ENCODE data around the gene DCUN1D2. TPM values are rescaled to one million over a fixed set of nuclear protein-coding genes. Genes with fewer than 3 reads are reported as not detected.

The DCUN1D2 gene
- polyA plus RNA-seq, 1 experiment = 11.0 TPM

GRCh38 chr13:113491982-113492381 is 1.5 kb upstream of the DCUN1D2 start:
- ChIA-PET CTCF (no interaction called here), POLR2A (no interaction called here)
- Histone ChIP-seq H3K4me3 (ENCODE audit: low read depth, low read length) (peak overlapping the region; percentile 78), H3K27ac (ENCODE audit: low read depth, low read length) (no peak overlapping the region), H3K27me3 (ENCODE audit: control insufficient read depth, insufficient read depth, low read length) (no peaks in the 10 kb centered on the region), H3K9me3 (ENCODE audit: control insufficient read depth, insufficient read depth, low read length) (no peaks in the 10 kb centered on the region; the same call in 1 of the 2 replicates)
- TF ChIP-seq CTCF (IDR thresholded peaks at IDR 0.05; ENCODE audit: low read depth, low read length) = no peak
- DNase-seq (ENCODE audit: low read depth, low spot score) = no peak

GRCh38 chr13:113491418-113491883 is 940 bp upstream of the DCUN1D2 start:
- no peak for TF ChIP-seq CTCF (IDR thresholded peaks at IDR 0.05; ENCODE audit: low read depth, low read length)
- ChIA-PET CTCF (no interaction called here), POLR2A (no interaction called here)
- Histone ChIP-seq H3K9me3 (ENCODE audit: control insufficient read depth, insufficient read depth, low read length) (no peaks in the 10 kb centered on the region; the same call in 1 of the 2 replicates), H3K4me3 (ENCODE audit: low read depth, low read length) (peak overlapping the region; percentile 78), H3K27ac (ENCODE audit: low read depth, low read length) (peak overlapping the region; percentile 61), H3K27me3 (ENCODE audit: control insufficient read depth, insufficient read depth, low read length) (no peaks in the 10 kb centered on the region)
- no peak for DNase-seq (ENCODE audit: low read depth, low spot score)

GRCh38 chr13:113489549-113490495 is 689 bp downstream of the DCUN1D2 start:
- POLR2A ChIA-PET = interaction anchor here (2.2 kb wide), 1 partner anchor 16 kb away, joined by 5 read pairs; no protein-coding TSS in a partner anchor
- no peaks in the 10 kb centered on the region; the same call in 1 of the 2 replicates for H3K9me3 ChIP-seq (ENCODE audit: control insufficient read depth, insufficient read depth, low read length)
- DNase-seq (ENCODE audit: low read depth, low spot score) = no peak
- H3K4me3 ChIP-seq (ENCODE audit: low read depth, low read length) = peak overlapping the region; percentile 63
- CTCF ChIA-PET = interaction anchor here (1.1 to 2.3 kb wide), 3 partner anchors 24 to 72 kb away, joined by 4 to 8 read pairs (median 7); no protein-coding TSS in a partner anchor
- H3K27ac ChIP-seq (ENCODE audit: low read depth, low read length) = peak overlapping the region; percentile 65
- TF ChIP-seq CTCF (IDR thresholded peaks at IDR 0.05; ENCODE audit: low read depth, low read length) = no peak
- no peaks in the 10 kb centered on the region for H3K27me3 ChIP-seq (ENCODE audit: control insufficient read depth, insufficient read depth, low read length)

GRCh38 chr13:113489171-113489548 is 1.4 kb downstream of the DCUN1D2 start:
- Histone ChIP-seq H3K27me3 (ENCODE audit: control insufficient read depth, insufficient read depth, low read length) (no peaks in the 10 kb centered on the region), H3K4me3 (ENCODE audit: low read depth, low read length) (peak overlapping the region; percentile 63), H3K27ac (ENCODE audit: low read depth, low read length) (peak overlapping the region; percentile 65), H3K9me3 (ENCODE audit: control insufficient read depth, insufficient read depth, low read length) (no peaks in the 10 kb centered on the region; the same call in 1 of the 2 replicates)
- POLR2A ChIA-PET = interaction anchor here (2.2 kb wide), 1 partner anchor 15 kb away, joined by 5 read pairs; no protein-coding TSS in a partner anchor
- no peak for DNase-seq (ENCODE audit: low read depth, low spot score)
- CTCF ChIA-PET = interaction anchor here (1.1 to 2.3 kb wide), 3 partner anchors 23 to 73 kb away, joined by 4 to 8 read pairs (median 7); no protein-coding TSS in a partner anchor
- TF ChIP-seq CTCF (IDR thresholded peaks at IDR 0.05; ENCODE audit: low read depth, low read length) = no peak

GRCh38 chr13:113488283-113488682 is 2.2 kb downstream of the DCUN1D2 start:
- Histone ChIP-seq H3K9me3 (ENCODE audit: control insufficient read depth, insufficient read depth, low read length) (no peaks in the 10 kb centered on the region; the same call in 1 of the 2 replicates), H3K27me3 (ENCODE audit: control insufficient read depth, insufficient read depth, low read length) (no peaks in the 10 kb centered on the region), H3K4me3 (ENCODE audit: low read depth, low read length) (no peak overlapping the region), H3K27ac (ENCODE audit: low read depth, low read length) (no peak overlapping the region)
- CTCF ChIA-PET = interaction anchor here (0.9 to 2.3 kb wide), 2 partner anchors 30 to 74 kb away, joined by 6 to 8 read pairs; no protein-coding TSS in a partner anchor
- POLR2A ChIA-PET = no interaction called here
- DNase-seq (ENCODE audit: low read depth, low spot score) = no peak
- TF ChIP-seq CTCF (IDR thresholded peaks at IDR 0.05; ENCODE audit: low read depth, low read length) = no peak
